ENCODE measurements around the gene RALGAPA1. TPM values are rescaled to one million over a fixed set of nuclear protein-coding genes. Genes with fewer than 3 reads are reported as not detected.

The RALGAPA1 gene
- total RNA-seq, 1 donor from 2014 or later = 57.4 TPM

GRCh38 chr14:35806006-35806907 is 2.8 kb downstream of the RALGAPA1 start:
- ChIA-PET POLR2A (interaction anchor here (1.8 kb wide), 1 partner anchor 20 kb away, joined by 5 read pairs; the partner anchor contains the start of gene BRMS1L), CTCF (interaction anchor here (1.4 to 2.2 kb wide), 2 partner anchors 12 to 15 kb away, joined by 5 to 12 read pairs; no protein-coding TSS in a partner anchor)
- peaks cover 10% of the 10 kb centered on the region for H3K36me3 Mint-ChIP-seq (ENCODE audit: low read depth)
- H3K27ac Mint-ChIP-seq = no peak overlapping the region
- no peaks in the 10 kb centered on the region for H3K9me3 Mint-ChIP-seq
- H3K27me3 Mint-ChIP-seq = no peaks in the 10 kb centered on the region
- H3K4me1 Mint-ChIP-seq = peaks cover 31% of the 10 kb centered on the region
- ATAC-seq (ENCODE audit: low read depth) (no peak), DNase-seq (no peak)
- no peak overlapping the region for H3K4me3 Mint-ChIP-seq
- no peak for TF ChIP-seq CTCF (IDR thresholded peaks at IDR 0.05)
- intact Hi-C loops (cut with micrococcal nuclease) = loop anchor here (5.0 to 10.0 kb wide), 3 partner anchors 271 to 1344 kb away; partner anchors contain the start of genes INSM2 and SPTSSA

- Mint-ChIP-seq H3K9me3 (no peaks in the 10 kb centered on the region), H3K27ac (no peak overlapping the region), H3K27me3 (no peaks in the 10 kb centered on the region), H3K4me3 (no peak overlapping the region), H3K36me3 (ENCODE audit: low read depth) (peaks cover 6% of the 10 kb centered on the region), H3K4me1 (peaks cover 13% of the 10 kb centered on the region)
- ATAC-seq (ENCODE audit: low read depth) = no peak
- no peak for DNase-seq
- ChIA-PET POLR2A (no interaction called here), CTCF (interaction anchor here (0.9 kb wide), 1 partner anchor 24 kb away, joined by 3 read pairs; no protein-coding TSS in a partner anchor)
- intact Hi-C loops (cut with micrococcal nuclease) = no loop called here
- TF ChIP-seq CTCF (IDR thresholded peaks at IDR 0.05) = no peak
Measured at GRCh38 chr14:35797796-35798195, 11.3 kb downstream of the RALGAPA1 start.

GRCh38 chr14:35789651-35790050 is 19.4 kb downstream of the RALGAPA1 start:
- no peaks in the 10 kb centered on the region for H3K27me3 Mint-ChIP-seq
- no peak overlapping the region for H3K4me3 Mint-ChIP-seq
- no peak overlapping the region for H3K27ac Mint-ChIP-seq
- ChIA-PET CTCF (no interaction called here), POLR2A (no interaction called here)
- intact Hi-C loops (cut with micrococcal nuclease) = no loop called here
- peaks cover 16% of the 10 kb centered on the region for H3K36me3 Mint-ChIP-seq (ENCODE audit: low read depth)
- TF ChIP-seq CTCF (IDR thresholded peaks at IDR 0.05) = no peak
- ATAC-seq (ENCODE audit: low read depth) = no peak
- H3K4me1 Mint-ChIP-seq = no peaks in the 10 kb centered on the region
- DNase-seq = no peak
- H3K9me3 Mint-ChIP-seq = no peaks in the 10 kb centered on the region

- peaks cover 21% of the 10 kb centered on the region for H3K36me3 Mint-ChIP-seq (ENCODE audit: low read depth)
- ATAC-seq (ENCODE audit: low read depth) (no peak), DNase-seq (no peak)
- no peak overlapping the region for H3K4me3 Mint-ChIP-seq
- H3K9me3 Mint-ChIP-seq = no peaks in the 10 kb centered on the region
- no peak for TF ChIP-seq CTCF (IDR thresholded peaks at IDR 0.05)
- intact Hi-C loops (cut with micrococcal nuclease) = no loop called here
- H3K27me3 Mint-ChIP-seq = no peaks in the 10 kb centered on the region
- ChIA-PET POLR2A (no interaction called here), CTCF (no interaction called here)
- H3K4me1 Mint-ChIP-seq = no peaks in the 10 kb centered on the region
- no peak overlapping the region for H3K27ac Mint-ChIP-seq
Measured at GRCh38 chr14:35786856-35787255, 22.2 kb downstream of the RALGAPA1 start.

- H3K36me3 Mint-ChIP-seq (ENCODE audit: low read depth) = peaks cover 26% of the 10 kb centered on the region
Measured at GRCh38 chr14:35783699-35784098, 25.4 kb downstream of the RALGAPA1 start.

More at GRCh38 chr14:35783699-35784098, 25.4 kb downstream of the RALGAPA1 start:
- no peaks in the 10 kb centered on the region for H3K27me3 Mint-ChIP-seq
- CTCF ChIA-PET = no interaction called here
- intact Hi-C loops (cut with micrococcal nuclease) = no loop called here
- H3K4me3 Mint-ChIP-seq = no peak overlapping the region
- no peak for TF ChIP-seq CTCF (IDR thresholded peaks at IDR 0.05)
- H3K9me3 Mint-ChIP-seq = peaks cover 15% of the 10 kb centered on the region
- ATAC-seq (ENCODE audit: low read depth) = no peak
- no peak for DNase-seq
- no peaks in the 10 kb centered on the region for H3K4me1 Mint-ChIP-seq
- POLR2A ChIA-PET = no interaction called here
- H3K27ac Mint-ChIP-seq = no peak overlapping the region
